Measurements from ENCODE around the gene TMEM238.
A peak's percentile ranks its signal among the peaks of the same experiment; 100 is the strongest.

TMEM238 gene

DNA sequence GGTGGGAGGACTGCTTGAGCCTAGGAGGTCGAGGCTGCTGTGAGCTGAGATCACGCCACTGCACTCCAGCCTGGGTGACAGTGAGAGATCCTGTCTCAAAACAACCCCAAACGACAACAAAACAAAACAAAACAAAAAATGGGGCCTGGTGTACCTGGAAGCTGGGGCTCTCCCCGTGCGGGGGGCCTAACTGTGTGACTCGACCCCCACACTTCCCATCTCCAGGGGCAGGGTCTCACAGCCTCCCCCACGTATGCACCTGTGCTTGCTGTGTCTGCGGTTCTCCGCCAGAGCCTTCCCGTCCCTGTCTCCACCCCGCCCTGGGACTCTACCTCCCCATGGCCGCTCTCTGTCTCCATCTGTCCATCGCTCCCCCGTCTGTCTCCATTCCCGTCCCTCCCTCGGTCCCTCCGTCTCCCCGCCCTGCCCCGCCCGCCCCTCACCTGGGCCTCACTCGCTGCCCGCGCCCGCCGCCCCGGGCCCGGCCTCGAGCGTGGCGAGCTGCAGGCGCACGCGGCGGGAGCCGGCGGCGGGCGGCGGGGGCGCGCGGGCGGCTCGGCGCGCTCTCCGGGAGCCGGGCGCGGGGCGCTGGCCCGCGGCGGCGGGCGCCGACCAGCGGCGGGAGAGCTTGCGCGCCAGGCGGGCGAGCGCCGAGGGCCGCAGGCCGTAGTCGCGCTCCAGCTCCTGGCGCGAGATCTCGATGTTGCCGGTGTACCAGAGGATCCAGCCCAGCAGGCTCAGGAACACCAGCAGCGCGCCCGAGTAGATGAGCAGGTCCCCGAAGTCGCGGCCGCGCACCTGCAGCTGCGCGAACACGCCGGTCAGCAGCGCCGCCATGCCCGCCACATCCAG lies 587 bp downstream of the TMEM238 start:
- Histone ChIP-seq H3K36me3 (ENCODE audit: low read depth) (peaks cover 31% of the 10 kb centered on the region), H3K27ac (ENCODE audit: poor library complexity, severe bottlenecking) (peak overlapping the region; percentile 93), H3K27me3 (ENCODE audit: insufficient read depth, poor library complexity, severe bottlenecking) (no peaks in the 10 kb centered on the region), H3K9me3 (ENCODE audit: severe bottlenecking) (no peaks in the 10 kb centered on the region), H3K4me3 (ENCODE audit: severe bottlenecking) (peak overlapping the region; percentile 73), H3K4me1 (ENCODE audit: insufficient read depth, poor library complexity, severe bottlenecking) (peaks cover 9% of the 10 kb centered on the region)
- DNase-seq (ENCODE audit: low spot score) (no peak), ATAC-seq (ENCODE audit: low read depth) (peak; percentile 35)
- TF ChIP-seq, protein P1, sequence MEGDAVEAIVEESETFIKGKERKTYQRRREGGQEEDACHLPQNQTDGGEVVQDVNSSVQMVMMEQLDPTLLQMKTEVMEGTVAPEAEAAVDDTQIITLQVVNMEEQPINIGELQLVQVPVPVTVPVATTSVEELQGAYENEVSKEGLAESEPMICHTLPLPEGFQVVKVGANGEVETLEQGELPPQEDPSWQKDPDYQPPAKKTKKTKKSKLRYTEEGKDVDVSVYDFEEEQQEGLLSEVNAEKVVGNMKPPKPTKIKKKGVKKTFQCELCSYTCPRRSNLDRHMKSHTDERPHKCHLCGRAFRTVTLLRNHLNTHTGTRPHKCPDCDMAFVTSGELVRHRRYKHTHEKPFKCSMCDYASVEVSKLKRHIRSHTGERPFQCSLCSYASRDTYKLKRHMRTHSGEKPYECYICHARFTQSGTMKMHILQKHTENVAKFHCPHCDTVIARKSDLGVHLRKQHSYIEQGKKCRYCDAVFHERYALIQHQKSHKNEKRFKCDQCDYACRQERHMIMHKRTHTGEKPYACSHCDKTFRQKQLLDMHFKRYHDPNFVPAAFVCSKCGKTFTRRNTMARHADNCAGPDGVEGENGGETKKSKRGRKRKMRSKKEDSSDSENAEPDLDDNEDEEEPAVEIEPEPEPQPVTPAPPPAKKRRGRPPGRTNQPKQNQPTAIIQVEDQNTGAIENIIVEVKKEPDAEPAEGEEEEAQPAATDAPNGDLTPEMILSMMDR (IDR thresholded peaks at IDR 0.05; ENCODE audit: poor library complexity, severe bottlenecking): peak; percentile 52

DNA sequence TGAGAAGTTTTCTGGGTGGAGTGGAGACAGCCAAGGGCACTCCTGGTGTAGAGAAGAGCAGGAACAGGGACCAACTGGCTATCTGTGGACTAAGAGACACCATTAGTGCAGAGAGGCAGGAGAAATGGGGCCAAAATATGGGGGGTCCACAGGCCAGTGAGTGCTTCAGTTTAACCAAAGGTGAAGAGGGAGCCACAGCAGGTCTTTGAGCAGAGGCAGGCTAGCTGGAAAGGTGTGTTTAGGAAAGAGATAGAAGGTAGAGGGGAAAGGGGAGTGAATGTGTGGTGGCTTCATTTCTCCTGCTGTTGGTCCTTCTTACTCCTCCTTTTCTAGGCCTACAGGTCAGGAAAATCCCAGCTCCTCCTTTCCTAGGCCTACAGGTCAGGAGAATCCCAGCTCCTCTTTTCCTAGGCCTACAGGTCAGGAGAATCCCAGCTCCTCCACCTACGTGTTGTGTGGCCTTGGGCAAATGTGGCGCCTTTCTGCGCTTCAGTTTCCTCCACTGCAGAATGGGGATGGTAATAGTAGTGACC lies 1.5 kb downstream of the TMEM238 start:
- H3K4me1 ChIP-seq (ENCODE audit: insufficient read depth, poor library complexity, severe bottlenecking): peaks cover 7% of the 10 kb centered on the region
- TF ChIP-seq, protein P1 (IDR thresholded peaks at IDR 0.05; ENCODE audit: poor library complexity, severe bottlenecking): no peak
- DNase-seq (ENCODE audit: low spot score) (no peak), ATAC-seq (ENCODE audit: low read depth) (no peak)
- H3K9me3 ChIP-seq (ENCODE audit: severe bottlenecking): no peaks in the 10 kb centered on the region
- peak overlapping the region; percentile 73 for H3K4me3 ChIP-seq (ENCODE audit: severe bottlenecking)
- H3K36me3 ChIP-seq (ENCODE audit: low read depth): peaks cover 22% of the 10 kb centered on the region
- H3K27me3 ChIP-seq (ENCODE audit: insufficient read depth, poor library complexity, severe bottlenecking): no peaks in the 10 kb centered on the region
- peak overlapping the region; percentile 93 for H3K27ac ChIP-seq (ENCODE audit: poor library complexity, severe bottlenecking)

DNA sequence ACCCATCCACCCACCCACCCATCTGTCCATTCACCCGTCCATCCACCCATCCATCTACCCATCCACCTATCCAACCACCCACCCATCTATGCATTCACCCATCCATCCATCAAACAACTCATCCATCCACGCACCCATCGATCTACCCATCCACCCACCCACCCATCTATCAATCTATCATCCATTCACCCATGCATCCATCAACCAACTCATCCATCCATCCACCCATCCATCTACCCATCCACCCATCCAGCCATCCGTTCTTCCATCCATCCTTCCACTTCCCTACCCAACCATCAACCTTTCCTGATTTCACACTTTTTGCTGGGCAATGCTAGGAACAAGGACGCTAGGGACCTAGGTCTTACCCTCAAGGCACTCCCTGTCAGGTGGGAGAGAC lies 2.1 kb downstream of the TMEM238 start:
- H3K27ac ChIP-seq (ENCODE audit: poor library complexity, severe bottlenecking): no peak overlapping the region
- H3K4me3 ChIP-seq (ENCODE audit: severe bottlenecking): no peak overlapping the region
- peaks cover 16% of the 10 kb centered on the region for H3K36me3 ChIP-seq (ENCODE audit: low read depth)
- TF ChIP-seq, protein P1 (IDR thresholded peaks at IDR 0.05; ENCODE audit: poor library complexity, severe bottlenecking): no peak
- H3K9me3 ChIP-seq (ENCODE audit: severe bottlenecking): no peaks in the 10 kb centered on the region
- H3K4me1 ChIP-seq (ENCODE audit: insufficient read depth, poor library complexity, severe bottlenecking): peaks cover 5% of the 10 kb centered on the region
- DNase-seq (ENCODE audit: low spot score): no peak
- ATAC-seq (ENCODE audit: low read depth): no peak
- H3K27me3 ChIP-seq (ENCODE audit: insufficient read depth, poor library complexity, severe bottlenecking): no peaks in the 10 kb centered on the region

DNA sequence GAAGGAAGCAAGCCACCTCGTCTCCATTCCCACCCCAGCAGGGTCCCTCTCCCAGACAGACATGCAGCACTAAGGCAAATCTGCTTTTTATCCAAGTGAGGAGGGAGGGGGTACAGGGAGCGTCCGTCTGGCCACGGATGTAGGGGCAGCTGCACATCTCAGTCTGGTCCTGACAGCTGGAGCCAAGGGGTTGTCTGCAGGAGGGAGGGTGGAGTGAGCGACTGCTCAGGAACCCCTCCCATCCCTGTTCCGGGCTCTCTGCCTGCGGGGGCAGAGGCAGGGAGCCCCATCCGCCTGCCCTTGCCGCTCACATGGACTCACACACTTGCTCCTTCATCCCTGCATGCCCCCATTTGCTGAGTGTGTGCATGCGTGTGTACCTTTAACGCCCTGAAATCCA lies 4.9 kb downstream of the TMEM238 start:
- no peak overlapping the region for H3K4me3 ChIP-seq (ENCODE audit: severe bottlenecking)
- H3K4me1 ChIP-seq (ENCODE audit: insufficient read depth, poor library complexity, severe bottlenecking): peaks cover 11% of the 10 kb centered on the region
- TF ChIP-seq, protein P1 (IDR thresholded peaks at IDR 0.05; ENCODE audit: poor library complexity, severe bottlenecking): no peak
- no peak overlapping the region for H3K27ac ChIP-seq (ENCODE audit: poor library complexity, severe bottlenecking)
- DNase-seq (ENCODE audit: low spot score) (no peak), ATAC-seq (ENCODE audit: low read depth) (no peak)
- H3K27me3 ChIP-seq (ENCODE audit: insufficient read depth, poor library complexity, severe bottlenecking): no peaks in the 10 kb centered on the region
- peaks cover 5% of the 10 kb centered on the region; the same call in 1 of the 2 replicates for H3K36me3 ChIP-seq (ENCODE audit: low read depth)
- no peaks in the 10 kb centered on the region for H3K9me3 ChIP-seq (ENCODE audit: severe bottlenecking)

Data from RWPE2 (cell line).